VCaP (cell line): ENCODE data around the gene DIPK1A.
A peak's percentile ranks its signal among the peaks of the same experiment; 100 is the strongest.

Experiments used
- H3K27ac ChIP-seq: fragments of 450-650 bp; 2 replicates; pipeline ENCODE4 v1.5.1; 2017
- CTCF ChIP-seq: fragments of 450-650 bp; conservative IDR thresholded peaks from 2 replicates; pipeline ENCODE4 v1.5.1; 2017; ENCODE audit warnings: mild to moderate bottlenecking, moderate library complexity

The DIPK1A gene

GRCh38 chr1:92887465-92887864 lies 73.8 kb downstream of the DIPK1A start:
- 0 out of 2 replicates have a peak overlapping the region, but pooled peaks have one; percentile 11 for H3K27ac ChIP-seq
- no peak for TF ChIP-seq CTCF

- H3K27ac ChIP-seq, result peak overlapping the region; percentile 11; the same call in 1 of the 2 replicates
- TF ChIP-seq CTCF, result no peak
These were observed 74.3 kb downstream of the DIPK1A start for GRCh38 chr1:92886886-92887419.

- H3K27ac ChIP-seq, result no peak overlapping the region
- no peak for TF ChIP-seq CTCF
These were observed 77.1 kb downstream of the DIPK1A start for GRCh38 chr1:92884195-92884594.

GRCh38 chr1:92883297-92883696 lies 78.0 kb downstream of the DIPK1A start:
- H3K27ac ChIP-seq, result no peak overlapping the region
- TF ChIP-seq CTCF, result no peak

GRCh38 chr1:92882819-92883218 lies 78.4 kb downstream of the DIPK1A start:
- H3K27ac ChIP-seq, result no peak overlapping the region
- no peak for TF ChIP-seq CTCF

GRCh38 chr1:92881391-92881790 lies 79.9 kb downstream of the DIPK1A start:
- TF ChIP-seq CTCF, result no peak
- H3K27ac ChIP-seq, result no peak overlapping the region

- TF ChIP-seq CTCF, result no peak
- H3K27ac ChIP-seq, result peak overlapping the region; percentile 87
These were observed 81.8 kb downstream of the DIPK1A start for GRCh38 chr1:92879316-92879968.
